Psoas muscle (tissue), 8 donors: ENCODE measurements around the gene NRP1. TPM values are rescaled to one million over a fixed set of nuclear protein-coding genes. Genes with fewer than 3 reads are reported as not detected.

ENCODE experiments used
- ATAC-seq, 4 donors: fragments of 200-7000 bp; cut with Tn5 transposase; one replicate each; pipeline ENCODE4 v1.9.1; 2020; ENCODE audit warnings: moderate library complexity in 3 of 4, mild to moderate bottlenecking in 2 of 4
- DNase-seq, 2 donors: peaks; one replicate each; pipeline ENCODE4 v3.0.0-alpha.2; 2020
- H3K27ac ChIP-seq: fragments of 200-600 bp; one replicate; pipeline ENCODE4 v1.8.0; 2022
- H3K27me3 ChIP-seq, 3 donors: fragments of 200-600 bp in 1 of 3; one replicate each; pipeline versions ENCODE4 v1.6.1 to v1.8.0; 2013 to 2022; ENCODE audit warnings: low read length in 2 of 3, mild to moderate bottlenecking in 2 of 3, moderate library complexity in 1 of 3; ENCODE audit not compliant: insufficient read depth in 3 of 3
- H3K36me3 ChIP-seq, 2 donors: fragments of 200-600 bp in 1 of 2; one replicate each; pipeline versions ENCODE4 v1.6.1 to v1.8.0; 2013 to 2022; ENCODE audit warnings: low read depth in 1 of 2, mild to moderate bottlenecking in 1 of 2, moderate library complexity in 1 of 2; ENCODE audit not compliant: insufficient read depth in 1 of 2
- H3K4me1 ChIP-seq: fragments of 200-600 bp; one replicate; pipeline ENCODE4 v1.8.0; 2022
- H3K4me3 ChIP-seq: fragments of 200-600 bp; one replicate; pipeline ENCODE4 v1.8.0; 2022; ENCODE audit warnings: mild to moderate bottlenecking
- H3K9me3 ChIP-seq: fragments of 200-600 bp; one replicate; pipeline ENCODE4 v1.8.0; 2022
- WGBS, 3 donors: extraction: QIAGEN DNeasy Blood & Tissue Kit; methylation state at CpG; one replicate each; pipeline versions ENCODE4 v1.1.6 to v1.1.7; 2013; 5-methylcytosine and 5-hydroxymethylcytosine counted together
- intact Hi-C, 2 donors: fragments of 100-400 bp; cut with DNase I; formaldehyde crosslinking; loops; one replicate each; pipeline versions ENCODE4 v1.11.0 to v1.14.2; 2022
- polyA plus RNA-seq, 3 donors: library from polyadenylated mRNA; stranded (reverse); fragments of 200-250 nt; gene quantifications; one replicate each; pipeline ENCODE4 v1.2.3, GENCODE V29; 2013
- total RNA-seq, 4 donors: library from RNA; stranded (reverse); fragmentation: NEBNext Ultra II Directional in 2 of 4; extraction: Animal tissue kit (Norgen Biotek cat#: 25700) in 2 of 4; gene quantifications; one replicate each; pipeline versions ENCODE4 v1.2.1 to v1.2.4, GENCODE V29; 2021 to 2023
- TF ChIP-seq, protein P1 (sequence below): fragments of 200-600 bp; IDR thresholded peaks from one replicate; pipeline ENCODE4 v1.8.0; 2022; ENCODE audit warnings: antibody characterized with exemption
- donor health status: healthy with polysubstance abuse.
- donor health status: DM: no; HTN: no; CAD: no; lungs with moderate emphysema.
- donor health status: Bipolar disorder and iron deficiency.
- donor health status: healthy.
- donor health status: DM: yes; HTN: yes; CAD: no.
- donor health status: DM: no; HTN: no; CAD: no.
- donor health status: DM: no; HTN: no; CAD: no.
- donor health status: DM: yes; HTN: yes; CAD: no.

NRP1 gene
- total and polyA plus RNA-seq, 7 donors = 10.9 to 54.8 (median 31.2) TPM

DNA sequence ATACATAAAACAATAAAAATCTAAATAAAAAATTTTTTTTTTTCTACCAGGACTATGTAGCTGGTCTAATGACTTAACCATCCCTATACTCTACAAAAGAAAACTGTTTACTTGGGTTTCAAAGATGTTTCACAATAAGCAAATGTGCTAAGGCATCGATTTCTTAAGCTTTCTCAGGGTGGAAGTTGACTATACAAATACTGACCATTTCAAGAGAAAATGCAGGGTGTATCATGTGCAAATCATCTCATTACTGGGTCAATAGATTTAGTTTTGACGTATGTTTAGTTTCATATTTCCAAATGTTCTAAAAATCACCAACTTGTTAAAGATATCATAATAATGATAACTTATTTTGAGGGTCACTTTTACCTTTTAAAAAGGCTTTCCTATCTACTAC, 7.5 kb downstream of the NRP1 start:
- intact Hi-C loops = no loop called here
- peak overlapping the region; percentile 84 for H3K4me3 ChIP-seq
- peak in 1 of 4 donors; percentile 17 for ATAC-seq
- no peaks in the 10 kb centered on the region for H3K27me3 ChIP-seq
- WGBS, 3 donors = 50 to 71% (median 66%) methylated on average over 2 of the region's 2 CpGs
- no peak for DNase-seq
- TF ChIP-seq, protein P1, sequence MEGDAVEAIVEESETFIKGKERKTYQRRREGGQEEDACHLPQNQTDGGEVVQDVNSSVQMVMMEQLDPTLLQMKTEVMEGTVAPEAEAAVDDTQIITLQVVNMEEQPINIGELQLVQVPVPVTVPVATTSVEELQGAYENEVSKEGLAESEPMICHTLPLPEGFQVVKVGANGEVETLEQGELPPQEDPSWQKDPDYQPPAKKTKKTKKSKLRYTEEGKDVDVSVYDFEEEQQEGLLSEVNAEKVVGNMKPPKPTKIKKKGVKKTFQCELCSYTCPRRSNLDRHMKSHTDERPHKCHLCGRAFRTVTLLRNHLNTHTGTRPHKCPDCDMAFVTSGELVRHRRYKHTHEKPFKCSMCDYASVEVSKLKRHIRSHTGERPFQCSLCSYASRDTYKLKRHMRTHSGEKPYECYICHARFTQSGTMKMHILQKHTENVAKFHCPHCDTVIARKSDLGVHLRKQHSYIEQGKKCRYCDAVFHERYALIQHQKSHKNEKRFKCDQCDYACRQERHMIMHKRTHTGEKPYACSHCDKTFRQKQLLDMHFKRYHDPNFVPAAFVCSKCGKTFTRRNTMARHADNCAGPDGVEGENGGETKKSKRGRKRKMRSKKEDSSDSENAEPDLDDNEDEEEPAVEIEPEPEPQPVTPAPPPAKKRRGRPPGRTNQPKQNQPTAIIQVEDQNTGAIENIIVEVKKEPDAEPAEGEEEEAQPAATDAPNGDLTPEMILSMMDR = no peak
- peaks cover 72% of the 10 kb centered on the region for H3K4me1 ChIP-seq
- no peaks in the 10 kb centered on the region for H3K9me3 ChIP-seq
- peak overlapping the region; percentile 47 for H3K27ac ChIP-seq
- H3K36me3 ChIP-seq = peaks cover 4 to 32% of the 10 kb centered on the region in 2 donors

DNA sequence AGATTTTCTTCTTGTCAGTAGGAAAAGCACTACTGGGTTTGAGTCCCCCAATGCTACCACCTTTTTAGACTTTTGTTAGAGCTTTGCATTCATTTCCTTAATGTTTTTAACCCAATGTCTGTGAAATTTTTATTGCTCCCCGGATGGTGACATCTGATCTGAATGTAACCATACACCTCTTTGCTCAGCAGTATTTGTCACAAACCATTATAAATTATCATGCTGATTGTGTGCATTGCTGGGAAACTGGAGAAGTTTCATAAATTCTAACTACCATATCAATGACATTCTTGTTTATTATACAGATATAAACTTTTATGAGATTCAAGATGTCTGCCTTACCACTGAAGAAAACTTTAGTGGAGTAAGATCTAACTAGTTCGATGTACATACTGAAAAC, 8.5 kb downstream of the NRP1 start:
- Histone ChIP-seq H3K36me3 (peaks cover 4 to 32% of the 10 kb centered on the region in 2 donors), H3K4me3 (peak overlapping the region; percentile 84), H3K27ac (peak overlapping the region; percentile 39), H3K27me3 (no peaks in the 10 kb centered on the region), H3K4me1 (peaks cover 80% of the 10 kb centered on the region), H3K9me3 (no peaks in the 10 kb centered on the region)
- WGBS, 3 donors = 24 to 31% (median 26%) methylated on average over 2 of the region's 2 CpGs
- TF ChIP-seq, protein P1 = no peak
- no peak for ATAC-seq
- intact Hi-C loops = no loop called here
- DNase-seq = no peak

DNA sequence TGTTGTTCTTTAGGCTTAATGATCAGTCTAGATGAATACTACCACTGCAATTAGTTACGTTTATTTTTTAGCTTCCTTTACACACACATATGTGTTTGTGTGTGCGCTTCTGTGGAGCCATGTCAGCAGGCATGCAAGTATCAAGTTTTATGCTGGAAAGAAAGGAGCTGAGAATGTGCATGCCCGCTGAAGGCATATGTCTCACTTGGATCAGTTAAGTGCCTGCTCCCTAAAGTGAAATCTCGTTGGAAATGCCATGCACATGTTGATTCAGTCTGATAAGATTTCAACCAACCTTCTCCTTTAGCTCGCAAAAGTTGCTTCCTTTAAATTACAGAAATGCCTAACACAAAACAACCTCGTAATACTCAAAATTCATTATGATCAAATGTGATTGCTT, 10.7 kb downstream of the NRP1 start:
- Histone ChIP-seq H3K4me1 (peaks cover 76% of the 10 kb centered on the region), H3K36me3 (peaks cover 4 to 16% of the 10 kb centered on the region in 2 donors), H3K4me3 (peak overlapping the region; percentile 9), H3K27ac (peak overlapping the region; percentile 39), H3K27me3 (no peaks in the 10 kb centered on the region), H3K9me3 (no peaks in the 10 kb centered on the region)
- no peak for DNase-seq
- intact Hi-C loops = loop anchor here in 1 of 2 donors (5.0 kb wide), 1 partner anchor 36 kb away; no protein-coding TSS in a partner anchor
- TF ChIP-seq, protein P1 = no peak
- 28 to 54% (median 42%) methylated on average over 6 of the region's 6 CpGs for WGBS, 3 donors
- ATAC-seq = peak in 2 of 4 donors; percentile 27 to 42

DNA sequence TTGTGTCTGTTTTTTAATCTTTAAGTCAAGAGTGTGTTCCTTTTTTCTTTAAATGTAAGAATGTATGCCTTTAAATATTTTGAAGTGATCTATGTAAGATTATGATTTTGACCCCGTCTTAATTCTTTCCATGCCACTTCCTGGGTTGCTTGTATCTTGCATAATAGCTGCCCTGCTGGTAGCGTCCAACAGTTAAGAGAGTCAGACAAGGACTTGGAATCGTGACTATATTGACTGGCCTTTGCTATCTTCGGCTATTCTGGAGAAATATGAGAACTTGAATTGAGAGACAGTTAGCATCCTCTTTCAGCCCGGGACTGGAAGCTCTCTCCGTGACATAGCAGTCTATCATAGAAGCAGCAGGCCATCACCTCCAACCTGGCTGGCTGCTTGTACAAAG, 13.0 kb downstream of the NRP1 start:
- peak; percentile 12 to 65 (median 35) for ATAC-seq
- TF ChIP-seq, protein P1 = no peak
- 10 to 14% (median 13%) methylated on average over 6 of the region's 6 CpGs for WGBS, 3 donors
- no peak for DNase-seq
- Histone ChIP-seq H3K4me1 (peaks cover 79% of the 10 kb centered on the region), H3K27me3 (no peaks in the 10 kb centered on the region), H3K4me3 (peak overlapping the region; percentile 10), H3K36me3 (peaks cover 0 to 12% of the 10 kb centered on the region in 2 donors), H3K9me3 (no peaks in the 10 kb centered on the region), H3K27ac (peak overlapping the region; percentile 62)
- intact Hi-C loops = loop anchor here in 1 of 2 donors (5.0 kb wide), 1 partner anchor 34 kb away; no protein-coding TSS in a partner anchor

DNA sequence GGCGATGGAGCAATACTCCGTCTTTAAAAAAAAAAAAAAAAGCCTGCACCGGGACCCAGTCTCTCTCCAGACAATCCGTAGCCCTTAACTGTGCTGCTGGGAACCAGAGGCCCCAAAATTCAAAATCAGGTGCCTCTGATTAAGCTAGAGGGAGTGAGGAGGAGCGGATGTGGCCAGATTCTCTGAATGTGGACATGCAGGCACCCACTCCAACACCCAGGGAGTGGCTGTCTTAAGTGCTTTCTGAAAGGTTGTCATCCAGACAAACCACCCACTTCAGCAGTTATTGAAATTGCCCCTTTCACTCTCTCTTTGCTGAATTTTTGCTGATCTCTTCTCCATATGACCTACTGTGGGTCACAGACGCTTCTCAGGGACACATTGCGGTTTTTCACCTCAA, 14.2 kb downstream of the NRP1 start:
- Histone ChIP-seq H3K36me3 (peaks cover 0 to 13% of the 10 kb centered on the region in 2 donors), H3K27ac (peak overlapping the region; percentile 62), H3K27me3 (no peaks in the 10 kb centered on the region), H3K9me3 (no peaks in the 10 kb centered on the region), H3K4me3 (no peak overlapping the region), H3K4me1 (peaks cover 77% of the 10 kb centered on the region)
- intact Hi-C loops = loop anchor here in 1 of 2 donors (5.0 kb wide), 1 partner anchor 33 kb away; no protein-coding TSS in a partner anchor
- TF ChIP-seq, protein P1 = no peak
- WGBS, 3 donors = 85 to 96% (median 94%) methylated on average over 7 of the region's 7 CpGs
- ATAC-seq = no peak
- no peak for DNase-seq
